Upper lobe of left lung (tissue), 6 donors: ENCODE measurements around the gene AGBL4. TPM values are rescaled to one million over a fixed set of nuclear protein-coding genes. Genes with fewer than 3 reads are reported as not detected.

Source experiments
- ATAC-seq, 2 donors: fragments of 200-7000 bp; cut with Tn5 transposase; one replicate each; pipeline ENCODE4 v1.9.1; 2022; ENCODE audit warnings: mild to moderate bottlenecking in 2 of 2, moderate library complexity in 2 of 2; ENCODE audit not compliant: low FRiP score in 2 of 2
- DNase-seq, 2 donors: peaks; one replicate each; pipeline ENCODE4 v3.0.0-alpha.2; 2019 to 2020
- H3K27ac ChIP-seq, 4 donors: fragments of 200-600 bp; sonication (generic); one replicate each; pipeline ENCODE4 v1.5.1; 2016 to 2019
- H3K27me3 ChIP-seq, 4 donors: fragments of 200-600 bp; sonication (generic); one replicate each; pipeline ENCODE4 v1.5.1; 2017 to 2019
- H3K36me3 ChIP-seq, 4 donors: fragments of 200-600 bp; sonication (generic); one replicate each; pipeline ENCODE4 v1.5.1; 2016 to 2019
- H3K4me1 ChIP-seq, 4 donors: fragments of 200-600 bp; sonication (generic); one replicate each; pipeline ENCODE4 v1.5.1; 2018 to 2019
- H3K4me3 ChIP-seq, 4 donors: fragments of 200-600 bp; sonication (generic); one replicate each; pipeline ENCODE4 v1.5.1; 2017 to 2019; ENCODE audit warnings: mild to moderate bottlenecking in 2 of 4, moderate library complexity in 1 of 4
- H3K9me3 ChIP-seq, 4 donors: fragments of 200-600 bp; sonication (generic); one replicate each; pipeline ENCODE4 v1.5.1; 2018 to 2019
- EP300 ChIP-seq, 4 donors: sonication (generic); formaldehyde crosslinking; IDR thresholded peaks; one replicate each; pipeline ENCODE4 v1.5.1; 2017; ENCODE audit warnings: antibody characterized with exemption in 4 of 4, control low read depth in 2 of 4
- POLR2A ChIP-seq, 4 donors: fragments of 450-650 bp; IDR thresholded peaks; one replicate each; pipeline ENCODE4 v1.5.1; 2016 to 2017; ENCODE audit warnings: antibody characterized with exemption in 4 of 4, mild to moderate bottlenecking in 2 of 4
- POLR2AphosphoS5 ChIP-seq, 2 donors: sonication (generic); formaldehyde crosslinking; IDR thresholded peaks; one replicate each; pipeline ENCODE4 v1.5.1; 2017; ENCODE audit warnings: antibody characterized with exemption in 2 of 2
- WGBS, 2 donors: methylation state at CpG; one replicate each; pipeline ENCODE4 v1.1.5; 2017 to 2018; 5-methylcytosine and 5-hydroxymethylcytosine counted together
- total RNA-seq, 6 donors: library from RNA; depleted of rRNA in 4 of 6; stranded (reverse); fragments of >200 nt in 4 of 6; gene quantifications; one replicate each; pipeline versions ENCODE4 v1.1.0 to v1.2.1, GENCODE V29; 2016 to 2021
- TF ChIP-seq, protein P1 (sequence below), 6 experiments: fragments of 450-650 bp in 4 of 6; fragments of 200-600 bp in 2 of 6; sonication (generic) in 2 of 6; IDR thresholded peaks; one replicate each; pipeline ENCODE4 v1.5.1; 2016 to 2019; ENCODE audit warnings: antibody characterized with exemption in 6 of 6
- donor health status: DM: no; HTN: no; CAD: no; lungs with moderate emphysema.
- donor health status: DM: no; HTN: yes; CAD: no; lungs with severe emphysema.

The AGBL4 gene
- total RNA-seq, 6 donors from 2014 or later: 0.57 to 10.5 (median 1.5) TPM

DNA sequence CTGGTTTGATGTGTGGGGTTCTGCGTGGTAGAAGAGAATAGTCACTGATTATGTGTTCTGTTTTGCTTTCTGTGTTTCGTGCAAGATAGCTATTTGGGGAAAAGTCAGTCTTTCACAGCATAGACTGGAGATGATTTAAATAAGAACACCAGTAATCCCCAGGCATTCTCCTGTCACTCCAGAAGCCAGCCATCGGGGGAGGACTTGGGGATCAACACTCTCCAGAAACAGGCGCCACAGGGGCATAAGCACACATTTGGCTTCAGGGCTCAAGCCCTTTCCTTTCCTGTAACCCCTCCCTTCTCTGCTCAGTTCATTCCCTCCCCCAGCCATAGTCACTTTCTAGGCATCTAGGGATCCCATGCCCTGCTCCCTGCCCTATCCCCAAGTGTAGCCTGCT lies 1149.8 kb downstream of the AGBL4 start:
- Histone ChIP-seq H3K9me3 (no peaks in the 10 kb centered on the region), H3K36me3 (no peaks in the 10 kb centered on the region), H3K27ac (no peak overlapping the region), H3K4me1 (no peaks in the 10 kb centered on the region), H3K27me3 (no peaks in the 10 kb centered on the region), H3K4me3 (no peak overlapping the region)
- DNase-seq (no peak), ATAC-seq (no peak)
- WGBS, 2 donors: 77 to 78% methylated on average over 4 of the region's 4 CpGs
- TF ChIP-seq EP300 (IDR thresholded peaks at IDR 0.05) (no peak), POLR2A (IDR thresholded peaks at IDR 0.05) (no peak), POLR2AphosphoS5 (IDR thresholded peaks at IDR 0.05) (no peak)
- TF ChIP-seq, protein P1, sequence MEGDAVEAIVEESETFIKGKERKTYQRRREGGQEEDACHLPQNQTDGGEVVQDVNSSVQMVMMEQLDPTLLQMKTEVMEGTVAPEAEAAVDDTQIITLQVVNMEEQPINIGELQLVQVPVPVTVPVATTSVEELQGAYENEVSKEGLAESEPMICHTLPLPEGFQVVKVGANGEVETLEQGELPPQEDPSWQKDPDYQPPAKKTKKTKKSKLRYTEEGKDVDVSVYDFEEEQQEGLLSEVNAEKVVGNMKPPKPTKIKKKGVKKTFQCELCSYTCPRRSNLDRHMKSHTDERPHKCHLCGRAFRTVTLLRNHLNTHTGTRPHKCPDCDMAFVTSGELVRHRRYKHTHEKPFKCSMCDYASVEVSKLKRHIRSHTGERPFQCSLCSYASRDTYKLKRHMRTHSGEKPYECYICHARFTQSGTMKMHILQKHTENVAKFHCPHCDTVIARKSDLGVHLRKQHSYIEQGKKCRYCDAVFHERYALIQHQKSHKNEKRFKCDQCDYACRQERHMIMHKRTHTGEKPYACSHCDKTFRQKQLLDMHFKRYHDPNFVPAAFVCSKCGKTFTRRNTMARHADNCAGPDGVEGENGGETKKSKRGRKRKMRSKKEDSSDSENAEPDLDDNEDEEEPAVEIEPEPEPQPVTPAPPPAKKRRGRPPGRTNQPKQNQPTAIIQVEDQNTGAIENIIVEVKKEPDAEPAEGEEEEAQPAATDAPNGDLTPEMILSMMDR (IDR thresholded peaks at IDR 0.05): no peak

DNA sequence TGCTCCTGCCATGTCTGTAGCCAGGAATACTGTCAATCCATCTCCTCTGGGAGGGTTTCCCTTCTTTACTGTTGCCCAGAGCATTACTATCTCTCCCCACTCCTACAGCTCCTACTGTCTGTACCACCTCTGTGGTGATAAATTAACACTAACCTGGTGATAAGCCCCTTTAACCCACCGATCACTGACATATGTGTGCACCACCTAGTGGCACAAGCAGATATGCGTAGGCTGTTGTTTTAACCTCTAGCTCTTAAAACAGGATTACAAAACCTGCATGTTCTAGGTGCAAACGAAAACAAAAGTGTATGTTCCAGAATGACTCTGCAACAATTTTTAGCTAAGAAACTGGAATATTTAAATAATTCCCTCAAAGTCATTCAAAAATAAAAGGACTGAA lies 1153.2 kb downstream of the AGBL4 start:
- TF ChIP-seq, protein P1 (IDR thresholded peaks at IDR 0.05): peak in 3 of 6 experiments; percentile 32 to 36 (median 33)
- no peak for TF ChIP-seq EP300 (IDR thresholded peaks at IDR 0.05)

DNA sequence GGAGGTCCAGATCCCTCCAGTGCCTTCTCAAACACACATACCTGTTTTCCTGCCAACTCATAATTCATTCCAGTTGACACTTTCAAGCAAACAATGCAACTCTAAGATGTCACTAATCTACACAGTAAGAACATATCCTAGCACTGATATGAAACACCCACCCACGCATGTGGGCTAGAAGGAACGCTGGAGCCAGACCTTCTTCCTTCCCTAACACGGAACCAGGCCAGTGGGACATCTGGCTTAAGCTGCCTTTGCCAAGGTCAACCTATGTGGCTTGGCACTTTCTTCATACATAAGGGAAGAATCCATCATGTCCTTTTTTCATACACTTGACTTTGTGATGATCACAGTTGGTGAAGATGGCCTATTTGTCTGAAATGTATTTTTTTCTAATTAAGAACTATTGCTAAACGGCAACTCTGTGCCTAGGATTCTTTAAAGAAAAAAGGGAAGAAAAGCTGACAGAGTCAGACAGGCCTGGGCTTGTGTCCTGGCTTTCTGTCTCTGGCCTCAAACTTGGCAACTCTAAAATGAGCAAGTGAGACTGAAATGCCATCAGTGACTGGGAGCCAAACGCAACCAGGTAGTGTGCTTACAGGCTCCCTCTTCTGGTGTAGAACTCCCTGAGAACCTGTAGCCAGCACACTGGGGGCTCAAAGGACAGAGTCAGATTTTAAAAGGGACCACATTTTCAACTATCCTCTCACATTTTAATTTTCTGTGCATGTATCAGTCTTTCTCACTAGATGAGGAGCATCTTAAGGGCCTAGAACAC lies 1154.4 kb downstream of the AGBL4 start:
- H3K9me3 ChIP-seq: no peaks in the 10 kb centered on the region
- H3K27ac ChIP-seq: no peak overlapping the region
- WGBS, 2 donors: 85 to 90% methylated on average over 5 of the region's 5 CpGs
- no peak for DNase-seq
- H3K4me1 ChIP-seq: no peaks in the 10 kb centered on the region
- ATAC-seq: no peak
- no peak overlapping the region for H3K4me3 ChIP-seq
- H3K27me3 ChIP-seq: no peaks in the 10 kb centered on the region
- TF ChIP-seq EP300 (IDR thresholded peaks at IDR 0.05) (no peak), POLR2AphosphoS5 (IDR thresholded peaks at IDR 0.05) (no peak)
- TF ChIP-seq, protein P1 (IDR thresholded peaks at IDR 0.05): no peak
- no peaks in the 10 kb centered on the region for H3K36me3 ChIP-seq

More for the DNA sequence above, 1153.2 kb downstream of the AGBL4 start:
- no peak overlapping the region for H3K27ac ChIP-seq
- no peaks in the 10 kb centered on the region for H3K36me3 ChIP-seq
- no peaks in the 10 kb centered on the region for H3K27me3 ChIP-seq
- ATAC-seq (no peak), DNase-seq (no peak)
- 13 to 21% methylated on average over 3 of the region's 3 CpGs for WGBS, 2 donors
- H3K9me3 ChIP-seq: no peaks in the 10 kb centered on the region
- no peak overlapping the region for H3K4me3 ChIP-seq
- H3K4me1 ChIP-seq: no peaks in the 10 kb centered on the region

DNA sequence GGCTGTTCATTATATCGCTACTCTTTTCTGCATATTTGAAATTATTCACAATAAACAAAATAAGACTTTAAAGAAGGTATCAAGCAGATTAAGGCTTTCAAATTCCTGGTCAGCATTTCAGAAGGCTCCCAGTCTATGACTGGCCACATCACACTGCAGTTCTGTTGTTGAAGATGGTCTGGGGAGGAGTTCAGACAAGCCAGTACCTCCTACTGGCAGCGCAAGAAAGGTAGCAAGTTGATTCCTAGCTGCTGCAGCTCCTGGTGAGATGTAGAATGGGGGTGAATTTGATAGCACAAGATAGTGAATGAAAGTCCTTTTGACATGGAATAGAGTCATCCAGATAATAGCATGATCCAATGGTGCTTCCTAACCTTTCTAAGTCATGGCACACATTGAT lies 1158.8 kb downstream of the AGBL4 start:
- DNase-seq: no peak
- 87 to 93% methylated on average over 1 of the region's 2 CpGs for WGBS, 2 donors

More for the DNA sequence above, 1158.8 kb downstream of the AGBL4 start:
- Histone ChIP-seq H3K4me3 (no peak overlapping the region), H3K36me3 (no peaks in the 10 kb centered on the region), H3K27ac (no peak overlapping the region), H3K4me1 (no peaks in the 10 kb centered on the region), H3K9me3 (peaks cover 0 to 6% (median 0%) of the 10 kb centered on the region in 4 donors), H3K27me3 (no peaks in the 10 kb centered on the region)
- TF ChIP-seq POLR2AphosphoS5 (IDR thresholded peaks at IDR 0.05) (no peak), POLR2A (IDR thresholded peaks at IDR 0.05) (no peak), EP300 (IDR thresholded peaks at IDR 0.05) (no peak)
- TF ChIP-seq, protein P1 (IDR thresholded peaks at IDR 0.05): no peak
- no peak for ATAC-seq
